ENCODE measurements around the gene CNTNAP5.

CNTNAP5 gene

DNA sequence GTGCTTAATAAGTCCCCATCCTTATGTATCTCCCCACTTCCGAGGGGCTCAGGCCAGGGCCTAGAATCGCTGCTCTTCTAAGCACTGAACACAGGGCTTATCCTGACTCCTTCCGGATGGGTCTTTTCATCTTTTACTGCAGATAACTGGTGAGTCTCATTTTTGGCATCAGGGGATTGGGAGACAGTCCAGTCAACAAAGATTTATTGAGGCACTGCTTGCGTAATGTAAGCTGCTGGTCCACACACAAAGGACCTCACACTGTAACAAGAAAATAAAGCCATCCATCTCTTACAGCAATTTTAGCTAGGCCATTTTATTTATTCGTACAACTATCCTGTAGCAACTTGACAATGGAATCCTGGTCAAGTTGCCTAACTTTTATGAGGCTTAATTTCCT is 600.5 kb downstream of the CNTNAP5 start:
- TF ChIP-seq, protein P1, sequence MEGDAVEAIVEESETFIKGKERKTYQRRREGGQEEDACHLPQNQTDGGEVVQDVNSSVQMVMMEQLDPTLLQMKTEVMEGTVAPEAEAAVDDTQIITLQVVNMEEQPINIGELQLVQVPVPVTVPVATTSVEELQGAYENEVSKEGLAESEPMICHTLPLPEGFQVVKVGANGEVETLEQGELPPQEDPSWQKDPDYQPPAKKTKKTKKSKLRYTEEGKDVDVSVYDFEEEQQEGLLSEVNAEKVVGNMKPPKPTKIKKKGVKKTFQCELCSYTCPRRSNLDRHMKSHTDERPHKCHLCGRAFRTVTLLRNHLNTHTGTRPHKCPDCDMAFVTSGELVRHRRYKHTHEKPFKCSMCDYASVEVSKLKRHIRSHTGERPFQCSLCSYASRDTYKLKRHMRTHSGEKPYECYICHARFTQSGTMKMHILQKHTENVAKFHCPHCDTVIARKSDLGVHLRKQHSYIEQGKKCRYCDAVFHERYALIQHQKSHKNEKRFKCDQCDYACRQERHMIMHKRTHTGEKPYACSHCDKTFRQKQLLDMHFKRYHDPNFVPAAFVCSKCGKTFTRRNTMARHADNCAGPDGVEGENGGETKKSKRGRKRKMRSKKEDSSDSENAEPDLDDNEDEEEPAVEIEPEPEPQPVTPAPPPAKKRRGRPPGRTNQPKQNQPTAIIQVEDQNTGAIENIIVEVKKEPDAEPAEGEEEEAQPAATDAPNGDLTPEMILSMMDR (IDR thresholded peaks at IDR 0.05): no peak

DNA sequence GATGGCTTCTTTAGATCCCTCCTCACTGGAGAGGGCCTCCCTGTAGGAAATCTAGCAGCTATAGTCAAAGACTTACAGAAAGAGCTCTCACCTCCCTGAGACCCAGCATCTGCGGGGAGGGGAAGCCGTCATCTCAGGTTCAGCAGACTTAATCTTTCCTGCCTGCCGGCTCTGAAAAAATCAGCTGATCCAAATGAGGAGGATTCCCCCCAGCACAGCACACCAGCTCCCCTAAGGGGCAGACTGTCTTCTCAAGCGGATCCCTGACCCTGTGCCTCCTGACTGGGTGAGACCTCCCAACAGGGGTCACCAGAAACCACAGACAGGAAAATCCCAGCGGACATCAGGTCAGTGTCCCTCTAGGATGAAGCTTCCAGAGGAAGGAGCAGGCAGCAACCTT is 601.9 kb downstream of the CNTNAP5 start:
- TF ChIP-seq, protein P1 (IDR thresholded peaks at IDR 0.05): no peak

- TF ChIP-seq, protein P1 (IDR thresholded peaks at IDR 0.05): no peak
Measured at GRCh38 chr2:124633812-124634211, 608.7 kb downstream of the CNTNAP5 start.

GRCh38 chr2:124639524-124639923 is 614.4 kb downstream of the CNTNAP5 start:
- TF ChIP-seq, protein P1 (IDR thresholded peaks at IDR 0.05): no peak

- TF ChIP-seq, protein P1 (IDR thresholded peaks at IDR 0.05): no peak
Measured at GRCh38 chr2:124640221-124640750, 615.2 kb downstream of the CNTNAP5 start.

GRCh38 chr2:124646166-124646815 is 621.2 kb downstream of the CNTNAP5 start:
- TF ChIP-seq, protein P1 (IDR thresholded peaks at IDR 0.05): no peak

- TF ChIP-seq, protein P1 (IDR thresholded peaks at IDR 0.05): no peak
Measured at GRCh38 chr2:124647245-124647644, 622.2 kb downstream of the CNTNAP5 start.
